Measurements from ENCODE around the gene TRIM14.

The TRIM14 gene, protein sequence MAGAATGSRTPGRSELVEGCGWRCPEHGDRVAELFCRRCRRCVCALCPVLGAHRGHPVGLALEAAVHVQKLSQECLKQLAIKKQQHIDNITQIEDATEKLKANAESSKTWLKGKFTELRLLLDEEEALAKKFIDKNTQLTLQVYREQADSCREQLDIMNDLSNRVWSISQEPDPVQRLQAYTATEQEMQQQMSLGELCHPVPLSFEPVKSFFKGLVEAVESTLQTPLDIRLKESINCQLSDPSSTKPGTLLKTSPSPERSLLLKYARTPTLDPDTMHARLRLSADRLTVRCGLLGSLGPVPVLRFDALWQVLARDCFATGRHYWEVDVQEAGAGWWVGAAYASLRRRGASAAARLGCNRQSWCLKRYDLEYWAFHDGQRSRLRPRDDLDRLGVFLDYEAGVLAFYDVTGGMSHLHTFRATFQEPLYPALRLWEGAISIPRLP

DNA sequence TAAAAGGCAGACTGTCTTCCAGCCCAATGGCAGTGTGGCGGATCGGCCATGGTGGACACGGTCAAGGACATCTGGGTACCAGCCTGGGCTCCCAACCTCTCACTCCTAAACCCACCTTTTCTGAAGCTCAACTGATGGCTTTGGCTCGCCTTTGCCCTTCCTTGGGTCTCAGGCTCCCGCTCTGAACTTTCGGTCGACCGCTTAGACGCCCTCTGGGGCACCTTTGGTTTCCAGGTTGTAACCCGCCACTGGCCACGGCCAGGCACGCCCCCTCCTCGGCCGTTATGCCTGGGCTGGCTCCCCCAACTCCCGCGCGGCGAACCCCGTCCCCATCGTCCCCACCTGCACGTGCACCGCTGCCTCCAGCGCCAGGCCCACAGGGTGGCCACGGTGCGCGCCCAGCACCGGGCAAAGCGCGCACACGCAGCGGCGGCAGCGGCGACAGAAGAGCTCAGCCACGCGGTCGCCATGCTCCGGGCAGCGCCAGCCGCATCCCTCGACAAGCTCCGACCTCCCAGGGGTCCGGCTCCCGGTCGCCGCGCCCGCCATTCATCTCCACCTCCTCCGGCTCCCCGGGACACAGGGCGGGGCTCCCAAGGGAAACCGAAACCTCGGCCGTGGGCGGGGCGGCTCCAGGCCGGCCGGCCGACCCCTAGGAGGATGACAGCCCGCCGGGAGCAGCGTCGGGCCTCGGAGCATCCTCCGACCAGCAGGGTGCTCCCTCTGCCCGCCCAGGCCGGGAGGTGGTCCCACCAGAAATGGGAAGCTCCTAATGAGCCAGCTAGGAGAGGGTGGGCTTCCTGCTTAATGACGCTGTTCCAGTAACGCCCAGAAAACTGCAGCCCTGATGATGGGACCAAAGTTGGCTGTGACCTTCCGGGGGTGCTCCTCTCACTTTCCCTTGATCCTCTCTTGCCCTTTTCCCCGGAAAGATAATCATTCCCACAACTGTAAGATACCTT is at the start of gene TRIM14:
Gene TRIM14 (minus strand): TSS at position 583 of the 962 bp plus-strand sequence. CDS start 34 bp downstream, at position 549.
- FAIRE-seq (no peak), DNase-seq (ENCODE audit: insufficient read length, low spot score) (no peak)
- TF ChIP-seq CTCF (IDR thresholded peaks at IDR 0.05; ENCODE audit: insufficient read depth, missing control alignments), result no peak

- DNase-seq (ENCODE audit: insufficient read length, low spot score), result no peak
- no peak for TF ChIP-seq CTCF (IDR thresholded peaks at IDR 0.05; ENCODE audit: insufficient read depth, missing control alignments)
- no peak for FAIRE-seq
These were observed 49.2 kb upstream of the TRIM14 start for GRCh38 chr9:98168153-98168780.

DNA sequence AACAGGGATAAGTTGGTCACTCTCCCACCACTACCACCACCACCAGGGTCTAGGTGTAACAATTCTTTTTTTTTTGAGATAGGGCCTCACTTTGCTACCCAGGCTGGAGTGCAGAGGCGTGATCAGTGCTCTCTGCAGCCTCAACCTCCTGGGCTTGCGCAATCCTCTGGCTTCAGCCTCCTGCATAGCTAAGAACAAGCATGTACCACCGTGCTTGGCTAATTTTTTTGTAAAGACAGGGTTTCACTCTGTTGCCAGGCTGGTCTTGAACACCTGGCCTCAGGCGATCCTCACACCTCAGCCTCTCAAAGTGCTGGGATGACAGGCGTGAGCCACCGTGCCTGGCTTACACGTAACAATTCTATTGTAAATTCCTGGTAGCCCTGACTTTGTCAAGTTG is 45.9 kb upstream of the TRIM14 start:
- no peak for TF ChIP-seq CTCF (IDR thresholded peaks at IDR 0.05; ENCODE audit: insufficient read depth, missing control alignments)
- FAIRE-seq (no peak), DNase-seq (ENCODE audit: insufficient read length, low spot score) (no peak)

- no peak for DNase-seq (ENCODE audit: insufficient read length, low spot score)
- TF ChIP-seq CTCF (IDR thresholded peaks at IDR 0.05; ENCODE audit: insufficient read depth, missing control alignments), result no peak
- no peak for FAIRE-seq
These were observed 43.6 kb upstream of the TRIM14 start for GRCh38 chr9:98162613-98163012.

GRCh38 chr9:98161851-98162250 is 42.8 kb upstream of the TRIM14 start:
- TF ChIP-seq CTCF (IDR thresholded peaks at IDR 0.05; ENCODE audit: insufficient read depth, missing control alignments), result no peak
- no peak for DNase-seq (ENCODE audit: insufficient read length, low spot score)
- FAIRE-seq, result no peak

GRCh38 chr9:98159790-98160189 is 40.8 kb upstream of the TRIM14 start:
- no peak for FAIRE-seq
- no peak for TF ChIP-seq CTCF (IDR thresholded peaks at IDR 0.05; ENCODE audit: insufficient read depth, missing control alignments)
- no peak for DNase-seq (ENCODE audit: insufficient read length, low spot score)
